GM23248 (cell line): ENCODE results near the gene PEAK3.

Source experiments
- EZH2 ChIP-seq: fragments of 200-600 bp; sonication (generic); IDR thresholded peaks from 2 replicates; pipeline ENCODE4 v1.6.1; 2018; ENCODE audit warnings: antibody characterized with exemption, mild to moderate bottlenecking; ENCODE audit not compliant: insufficient read depth, poor library complexity, severe bottlenecking
- EZH2phosphoT487 ChIP-seq: fragments of 200-600 bp; sonication (generic); IDR thresholded peaks from 2 replicates; pipeline ENCODE4 v1.6.1; 2018; ENCODE audit warnings: antibody characterized with exemption, moderate library complexity, mild to moderate bottlenecking, low read depth; ENCODE audit not compliant: insufficient read depth

- TF ChIP-seq EZH2phosphoT487: no peak
- TF ChIP-seq EZH2: no peak
These were observed 8.4 kb downstream of the PEAK3 start for GRCh38 chr19:2273356-2274184.
